AG04450 (cell line): ENCODE data around the gene ZFP36. TPM values are rescaled to one million over a fixed set of nuclear protein-coding genes. Genes with fewer than 3 reads are reported as not detected.

ENCODE experiments used
- CTCF ChIA-PET: fragments of 300-600, 350-600 bp; formaldehyde crosslinking; extraction: SDS; loops from one replicate; lab custom pipeline; 2022; ENCODE audit warnings: antibody characterized with exemption, inconsistent platforms; lab: Charles Lee
- POLR2A ChIA-PET: fragments of 350-600 bp; formaldehyde crosslinking; extraction: SDS; loops from one replicate; lab custom pipeline; 2021; ENCODE audit warnings: antibody characterized with exemption, inconsistent platforms; lab: Yijun Ruan, JAX
- DNase-seq: peaks from one replicate; pipeline ENCODE4 v3.0.0-alpha.2; 2011; ENCODE audit warnings: low read depth, low spot score
- H3K27ac ChIP-seq: one replicate; pipeline ENCODE4 v1.5.1; 2012; ENCODE audit warnings: low read depth, low read length, control low read depth
- H3K27me3 ChIP-seq: one replicate; pipeline ENCODE4 v1.6.0; 2012; ENCODE audit warnings: low read length; ENCODE audit not compliant: control insufficient read depth, insufficient read depth
- H3K4me3 ChIP-seq: 2 replicates; pipeline ENCODE4 v1.5.1; 2011; ENCODE audit warnings: mild to moderate bottlenecking, low read depth, low read length, control low read depth
- H3K9me3 ChIP-seq: 2 replicates; pipeline ENCODE4 v1.5.1; 2012; ENCODE audit warnings: low read length; ENCODE audit not compliant: control insufficient read depth, insufficient read depth
- CTCF ChIP-seq: IDR thresholded peaks from 2 replicates; pipeline ENCODE4 v1.5.1; 2011; ENCODE audit warnings: low read depth, low read length, control low read depth, inconsistent platforms
- polyA plus RNA-seq: library from polyadenylated mRNA; depleted of rRNA; stranded (reverse); fragments of >200 nt; gene quantifications from 2 replicates; pipeline ENCODE4 v1.2.3, GENCODE V29; 2011

The ZFP36 gene
- polyA plus RNA-seq, 1 experiment, result 4.1 TPM

- no peak overlapping the region for H3K27ac ChIP-seq
- no peak for TF ChIP-seq CTCF
- ChIA-PET POLR2A (interaction anchor here (1.6 kb wide), 1 partner anchor 31 kb away, joined by 4 read pairs; no protein-coding TSS in a partner anchor), CTCF (no interaction called here)
- H3K4me3 ChIP-seq, result peak overlapping the region; percentile 99
- DNase-seq, result no peak
- H3K9me3 ChIP-seq, result peaks cover 3% of the 10 kb centered on the region; the same call in 1 of the 2 replicates
- H3K27me3 ChIP-seq, result no peaks in the 10 kb centered on the region
Measured at GRCh38 chr19:39389631-39390414, 16.8 kb upstream of the ZFP36 start.

GRCh38 chr19:39390451-39390750 lies 16.2 kb upstream of the ZFP36 start:
- no peak for DNase-seq
- peaks cover 3% of the 10 kb centered on the region; the same call in 1 of the 2 replicates for H3K9me3 ChIP-seq
- ChIA-PET POLR2A (interaction anchor here (0.6 to 2.0 kb wide), 12 partner anchors 11 to 357 kb away, joined by 3 to 27 read pairs (median 8); partner anchors contain the start of genes PLEKHG2, RPS16, SAMD4B and ZFP36), CTCF (no interaction called here)
- H3K4me3 ChIP-seq, result peak overlapping the region; percentile 99
- peak overlapping the region; percentile 94 for H3K27ac ChIP-seq
- no peaks in the 10 kb centered on the region for H3K27me3 ChIP-seq
- no peak for TF ChIP-seq CTCF

- TF ChIP-seq CTCF, result no peak
- peak within 1 kb of the TSS; percentile 99 for H3K4me3 ChIP-seq
- DNase-seq, result peak; percentile 99
- CTCF ChIA-PET, result interaction anchor here (1.0 kb wide), 1 partner anchor 21 kb away, joined by 3 read pairs; no protein-coding TSS in a partner anchor
- POLR2A ChIA-PET, result interaction anchor here (0.6 to 2.0 kb wide), 15 partner anchors 9 to 443 kb away, joined by 3 to 27 read pairs (median 4); partner anchors contain the start of genes DYRK1B, PLEKHG2, RPS16 and SAMD4B
- no peaks in the 10 kb centered on the region for H3K27me3 ChIP-seq
- H3K27ac ChIP-seq, result peak within 1 kb of the TSS; percentile 94
- H3K9me3 ChIP-seq, result peaks cover 3% of the 10 kb centered on the region; the same call in 1 of the 2 replicates
Measured at GRCh38 chr19:39390751-39391437, 15.8 kb upstream of the ZFP36 start, which contains the start of the genes MED29 and PAF1. TSS of gene MED29 (plus strand) at chr19:39391378. CDS start at chr19:39391423, 45 bp downstream. TSS of gene PAF1 (minus strand) at chr19:39391106. CDS start at chr19:39390864, 242 bp downstream.

GRCh38 chr19:39397360-39398296 lies 9.0 kb upstream of the ZFP36 start:
- no peaks in the 10 kb centered on the region for H3K9me3 ChIP-seq
- H3K27me3 ChIP-seq, result no peaks in the 10 kb centered on the region
- no peak for DNase-seq
- TF ChIP-seq CTCF, result peak; percentile 96
- POLR2A ChIA-PET, result interaction anchor here (0.6 to 2.1 kb wide), 5 partner anchors 10 to 45 kb away, joined by 3 to 22 read pairs (median 17); partner anchors contain the start of genes PLEKHG2, RPS16 and ZFP36
- CTCF ChIA-PET, result interaction anchor here (0.6 to 4.4 kb wide), 24 partner anchors 9 to 250 kb away, joined by 3 to 67 read pairs (median 4); partner anchors contain the start of genes PLEKHG2, RPS16 and ZFP36
- no peak overlapping the region for H3K4me3 ChIP-seq
- peak overlapping the region; percentile 57 for H3K27ac ChIP-seq
